GM12878 (cell line): ENCODE data around the gene CREG1.

Source experiments
- CTCF ChIP-seq, 3 experiments: IDR thresholded peaks in 2 of 3; conservative IDR thresholded peaks in 1 of 3; 2 replicates each; pipeline ENCODE4 v1.5.1; 2011; ENCODE audit warnings: low read depth in 3 of 3, low read length in 3 of 3, mild to moderate bottlenecking in 3 of 3, control low read depth in 2 of 3, moderate library complexity in 2 of 3, inconsistent platforms in 1 of 3, mixed read lengths in 1 of 3; ENCODE audit not compliant: control insufficient read depth in 2 of 3, insufficient read depth in 1 of 3; ENCODE audit errors: extremely low read depth in 1 of 3
- EGR1 ChIP-seq, 2 experiments: IDR thresholded peaks; 1 replicate in 1 of 2; 2 replicates in 1 of 2; pipeline ENCODE4 v1.6.1; 2011 to 2012; ENCODE audit warnings: low read depth in 2 of 2, low read length in 2 of 2, borderline replicate concordance in 1 of 2, mild to moderate bottlenecking in 1 of 2, moderate library complexity in 1 of 2
- FOXM1 ChIP-seq: IDR thresholded peaks from 2 replicates; pipeline ENCODE4 v1.6.1; 2012; ENCODE audit warnings: low read depth, mild to moderate bottlenecking, inconsistent platforms, low read length, moderate library complexity
- HDGF ChIP-seq: fragments of 450-650 bp; IDR thresholded peaks from 2 replicates; pipeline ENCODE4 v1.6.1; 2016; ENCODE audit warnings: antibody characterized with exemption
- MXI1 ChIP-seq: fragments of 150-350 bp; IDR thresholded peaks from 2 replicates; pipeline ENCODE4 v1.6.1; 2011; ENCODE audit warnings: low read depth, mild to moderate bottlenecking, inconsistent platforms, low read length, improper control_type of control experiment
- POLR2AphosphoS2 ChIP-seq: IDR thresholded peaks from 2 replicates; pipeline ENCODE4 v1.6.1; 2011; ENCODE audit warnings: low read depth, mild to moderate bottlenecking, low read length, improper control_type of control experiment, moderate library complexity
- POLR2AphosphoS5 ChIP-seq: IDR thresholded peaks from 2 replicates; pipeline ENCODE4 v1.6.1; 2011; ENCODE audit warnings: mild to moderate bottlenecking, low read length, inconsistent platforms
- RCOR1 ChIP-seq: conservative IDR thresholded peaks from 2 replicates; pipeline ENCODE4 v1.6.1; 2012; ENCODE audit warnings: low read depth, low read length, improper control_type of control experiment
- SIN3A ChIP-seq: IDR thresholded peaks from 2 replicates; pipeline ENCODE4 v1.6.1; 2012; ENCODE audit warnings: low read depth, low read length, improper control_type of control experiment
- ZNF274 ChIP-seq: IDR thresholded peaks from one replicate; pipeline ENCODE4 v1.8.0; 2011; ENCODE audit not compliant: insufficient read length, insufficient read depth

- TF ChIP-seq POLR2AphosphoS2 (no peak), RCOR1 (no peak), ZNF274 (no peak), POLR2AphosphoS5 (no peak), FOXM1 (no peak), CTCF (IDR thresholded peaks at IDR 0.05 in 2 of 3, conservative IDR thresholded peaks at IDR 0.05 in 1 of 3; ENCODE audit: control insufficient read depth in 2 of 3, extremely low read depth in 1 of 3, insufficient read depth in 1 of 3, low read depth in 3 of 3, low read length in 3 of 3) (no peak), EGR1 (IDR thresholded peaks at IDR 0.05; ENCODE audit: borderline replicate concordance in 1 of 2, low read depth in 2 of 2, low read length in 2 of 2) (no peak), SIN3A (no peak), MXI1 (no peak), HDGF (no peak)
Measured at GRCh38 chr1:167554028-167554779, 642 bp upstream of the CREG1 start.
